ENCODE results near the gene HIVEP3. TPM values are rescaled to one million over a fixed set of nuclear protein-coding genes. Genes with fewer than 3 reads are reported as not detected.
"Not testable (repeated sequence)": the region's sequence is repeated elsewhere in the genome, so short reads cannot be mapped to it uniquely, and the experiment has no call there.

Gene HIVEP3
- total RNA-seq, 2 donors from 2014 or later = 2.3 to 12.8 TPM

DNA sequence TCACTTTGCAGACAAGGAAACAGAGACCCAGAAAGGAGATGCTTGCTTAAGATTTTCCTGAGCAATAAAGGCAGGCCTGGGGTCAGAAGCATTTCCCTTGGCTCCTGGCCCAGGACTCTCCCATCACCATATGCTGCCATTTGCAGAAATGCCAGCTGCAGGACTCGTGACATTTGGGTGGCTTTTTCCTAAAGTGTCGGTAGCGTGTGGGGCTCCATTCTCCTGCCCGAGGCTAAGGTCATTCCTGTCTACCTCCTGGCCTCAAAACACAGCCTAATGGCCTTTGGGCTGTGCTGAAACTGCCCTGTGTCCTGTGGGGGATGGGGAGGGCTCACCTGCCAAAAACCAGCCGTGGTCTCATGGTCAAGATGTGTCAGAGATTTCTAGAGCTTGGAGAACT lies 218.1 kb downstream of the HIVEP3 start:
- DNase-seq (ENCODE audit: low spot score) (no peak), ATAC-seq (ENCODE audit: insufficient number of reproducible peaks, low FRiP score, low read depth) (no peak)
- TF ChIP-seq, protein P1, sequence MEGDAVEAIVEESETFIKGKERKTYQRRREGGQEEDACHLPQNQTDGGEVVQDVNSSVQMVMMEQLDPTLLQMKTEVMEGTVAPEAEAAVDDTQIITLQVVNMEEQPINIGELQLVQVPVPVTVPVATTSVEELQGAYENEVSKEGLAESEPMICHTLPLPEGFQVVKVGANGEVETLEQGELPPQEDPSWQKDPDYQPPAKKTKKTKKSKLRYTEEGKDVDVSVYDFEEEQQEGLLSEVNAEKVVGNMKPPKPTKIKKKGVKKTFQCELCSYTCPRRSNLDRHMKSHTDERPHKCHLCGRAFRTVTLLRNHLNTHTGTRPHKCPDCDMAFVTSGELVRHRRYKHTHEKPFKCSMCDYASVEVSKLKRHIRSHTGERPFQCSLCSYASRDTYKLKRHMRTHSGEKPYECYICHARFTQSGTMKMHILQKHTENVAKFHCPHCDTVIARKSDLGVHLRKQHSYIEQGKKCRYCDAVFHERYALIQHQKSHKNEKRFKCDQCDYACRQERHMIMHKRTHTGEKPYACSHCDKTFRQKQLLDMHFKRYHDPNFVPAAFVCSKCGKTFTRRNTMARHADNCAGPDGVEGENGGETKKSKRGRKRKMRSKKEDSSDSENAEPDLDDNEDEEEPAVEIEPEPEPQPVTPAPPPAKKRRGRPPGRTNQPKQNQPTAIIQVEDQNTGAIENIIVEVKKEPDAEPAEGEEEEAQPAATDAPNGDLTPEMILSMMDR (IDR thresholded peaks at IDR 0.05) = no peak
- no peaks in the 10 kb centered on the region for H3K4me1 ChIP-seq (ENCODE audit: control insufficient read depth in 1 of 2, low read depth in 2 of 2)
- no peaks in the 10 kb centered on the region for H3K36me3 ChIP-seq
- no peak overlapping the region for H3K27ac ChIP-seq
- H3K27me3 ChIP-seq (replicated peaks; ENCODE audit: insufficient read depth) = no peaks in the 10 kb centered on the region
- H3K4me3 ChIP-seq = no peak overlapping the region
- no peaks in the 10 kb centered on the region for H3K9me3 ChIP-seq

DNA sequence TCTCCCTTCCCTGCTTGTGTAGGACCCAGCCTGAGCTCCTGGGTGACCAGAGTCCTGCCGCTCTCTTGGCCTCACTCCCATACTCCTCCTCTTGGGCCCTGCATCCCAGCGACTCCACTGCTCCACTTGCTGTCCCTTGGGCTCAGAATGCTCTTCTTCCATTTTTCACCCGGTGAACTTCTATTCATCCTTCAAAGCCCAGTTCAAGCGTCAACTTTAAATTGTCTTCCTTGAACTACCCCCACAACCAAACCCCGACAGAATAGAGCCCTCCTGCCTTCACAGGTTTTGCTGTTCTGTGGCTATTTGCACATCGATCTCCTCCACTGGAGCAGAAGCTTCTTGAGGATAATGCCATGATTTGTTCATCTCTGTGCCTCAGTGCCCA lies 218.9 kb downstream of the HIVEP3 start:
- H3K36me3 ChIP-seq = no peaks in the 10 kb centered on the region
- H3K4me3 ChIP-seq = no peak overlapping the region
- no peaks in the 10 kb centered on the region for H3K27me3 ChIP-seq (replicated peaks; ENCODE audit: insufficient read depth)
- ATAC-seq (ENCODE audit: insufficient number of reproducible peaks, low FRiP score, low read depth) (no peak), DNase-seq (ENCODE audit: low spot score) (no peak)
- H3K9me3 ChIP-seq = no peaks in the 10 kb centered on the region
- H3K27ac ChIP-seq = no peak overlapping the region
- TF ChIP-seq, protein P1 (IDR thresholded peaks at IDR 0.05) = no peak
- H3K4me1 ChIP-seq (ENCODE audit: control insufficient read depth in 1 of 2, low read depth in 2 of 2) = no peaks in the 10 kb centered on the region

DNA sequence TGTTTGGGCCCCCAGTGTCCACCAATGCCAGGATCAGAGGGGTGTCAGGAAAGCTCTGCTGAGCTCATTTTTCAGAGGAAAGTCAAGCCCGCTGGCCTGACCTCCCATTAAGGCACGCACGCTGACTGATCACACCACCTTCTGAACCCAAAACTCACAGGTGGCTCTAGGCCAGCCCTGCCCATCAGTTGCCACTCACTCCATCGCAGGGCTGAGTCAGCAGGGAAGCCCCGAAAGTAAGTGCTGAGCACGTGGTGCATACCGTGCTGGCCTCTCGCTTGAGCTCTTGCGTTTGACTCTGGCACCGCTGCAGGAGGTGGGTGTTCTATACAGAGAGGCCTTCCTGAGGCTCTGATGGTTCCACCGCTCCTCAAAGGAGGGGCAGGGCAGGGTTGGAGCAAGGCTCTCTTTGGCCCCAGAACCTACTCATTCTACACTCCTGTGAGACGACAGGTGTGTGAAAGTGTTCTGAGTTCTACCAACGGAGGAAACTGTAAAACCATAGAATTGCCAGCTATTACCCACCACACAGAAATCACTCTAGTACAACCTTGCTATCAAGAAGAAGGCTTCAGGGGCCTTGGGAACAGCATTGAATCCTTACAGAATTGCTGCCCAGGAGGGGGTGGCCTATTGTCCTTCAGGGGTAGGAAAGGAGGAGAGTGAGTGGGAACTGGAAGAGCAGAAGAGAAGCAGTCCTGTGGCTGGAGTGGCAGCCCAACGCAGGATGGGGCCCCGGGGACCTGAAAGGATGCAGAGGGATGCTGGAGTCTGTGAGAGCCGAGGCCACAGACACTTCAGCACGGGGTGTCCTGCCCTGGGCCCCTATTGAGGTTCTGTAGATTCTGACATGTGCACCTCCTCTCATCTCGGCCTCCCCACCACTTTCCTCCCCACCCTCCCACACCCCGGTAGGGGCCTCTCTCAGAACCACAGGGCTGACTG lies 219.5 kb downstream of the HIVEP3 start:
- no peaks in the 10 kb centered on the region for H3K27me3 ChIP-seq (replicated peaks; ENCODE audit: insufficient read depth)
- no peak for DNase-seq (ENCODE audit: low spot score)
- no peaks in the 10 kb centered on the region for H3K9me3 ChIP-seq
- H3K4me3 ChIP-seq = no peak overlapping the region
- ATAC-seq (ENCODE audit: insufficient number of reproducible peaks, low FRiP score, low read depth) = no peak
- H3K36me3 ChIP-seq = no peaks in the 10 kb centered on the region
- TF ChIP-seq, protein P1 (IDR thresholded peaks at IDR 0.05) = no peak
- no peak overlapping the region for H3K27ac ChIP-seq
- no peaks in the 10 kb centered on the region for H3K4me1 ChIP-seq (ENCODE audit: control insufficient read depth in 1 of 2, low read depth in 2 of 2)

DNA sequence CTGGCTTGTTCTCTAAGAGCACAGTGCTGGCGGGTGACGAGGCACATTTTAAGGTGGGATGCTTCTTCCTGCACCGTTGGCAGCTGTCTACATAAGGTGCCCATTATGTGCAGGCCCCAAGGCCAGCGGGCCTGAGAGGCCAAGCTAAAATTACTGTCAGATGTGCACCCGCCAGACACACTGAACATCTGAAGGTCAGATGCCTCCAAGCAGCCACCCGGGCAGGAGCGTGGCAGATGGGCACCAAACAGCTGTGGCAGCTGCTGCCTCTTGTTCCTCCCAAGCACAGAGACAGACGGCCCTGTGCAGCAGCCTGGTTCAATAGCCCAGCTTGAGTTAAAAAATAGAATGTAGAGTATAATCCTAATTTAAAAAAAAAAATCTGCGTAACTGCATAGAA lies 222.3 kb downstream of the HIVEP3 start:
- DNase-seq (ENCODE audit: low spot score) = no peak
- TF ChIP-seq, protein P1 (IDR thresholded peaks at IDR 0.05) = no peak
- ATAC-seq (ENCODE audit: insufficient number of reproducible peaks, low FRiP score, low read depth) = no peak
- H3K27me3 ChIP-seq (replicated peaks; ENCODE audit: insufficient read depth) = no peaks in the 10 kb centered on the region
- no peaks in the 10 kb centered on the region for H3K4me1 ChIP-seq (ENCODE audit: control insufficient read depth in 1 of 2, low read depth in 2 of 2)
- H3K36me3 ChIP-seq = no peaks in the 10 kb centered on the region
- no peak overlapping the region for H3K27ac ChIP-seq
- H3K4me3 ChIP-seq = no peak overlapping the region
- H3K9me3 ChIP-seq = no peaks in the 10 kb centered on the region

DNA sequence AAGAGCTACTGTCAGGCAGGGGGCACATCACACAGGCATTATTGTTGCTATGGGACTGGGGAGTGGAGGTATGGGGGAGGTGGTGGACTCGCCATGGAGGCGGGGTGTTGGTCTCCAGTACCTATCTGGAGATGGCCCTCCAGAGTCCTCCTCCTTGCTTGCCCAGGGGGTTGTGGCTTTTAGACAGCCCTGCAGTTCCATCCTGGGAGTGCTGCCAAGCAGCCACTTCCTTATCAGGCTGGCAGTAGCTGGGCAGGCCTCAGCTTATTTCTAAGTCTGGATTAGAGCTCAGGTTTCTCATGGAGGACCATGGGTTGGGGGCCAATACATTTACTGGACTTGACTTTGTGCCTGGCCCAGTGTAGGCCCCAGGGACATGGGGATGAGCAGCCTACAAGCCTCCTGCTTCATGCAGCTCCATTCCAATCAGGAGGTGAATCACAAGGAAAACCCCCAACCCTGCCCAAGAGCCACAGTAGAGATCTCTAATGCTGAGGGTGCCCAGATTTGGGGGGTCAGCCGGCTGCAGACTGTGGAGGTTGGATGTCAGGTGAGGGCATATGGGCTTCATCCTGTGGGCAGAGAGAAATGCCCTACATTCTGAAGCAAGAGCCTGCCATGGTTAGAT lies 223.5 kb downstream of the HIVEP3 start:
- Histone ChIP-seq H3K4me1 (ENCODE audit: control insufficient read depth in 1 of 2, low read depth in 2 of 2) (no peaks in the 10 kb centered on the region), H3K4me3 (no peak overlapping the region), H3K36me3 (no peaks in the 10 kb centered on the region), H3K27ac (no peak overlapping the region), H3K27me3 (replicated peaks; ENCODE audit: insufficient read depth) (no peaks in the 10 kb centered on the region), H3K9me3 (no peaks in the 10 kb centered on the region)
- DNase-seq (ENCODE audit: low spot score) (no peak), ATAC-seq (ENCODE audit: insufficient number of reproducible peaks, low FRiP score, low read depth) (no peak)
- TF ChIP-seq, protein P1 (IDR thresholded peaks at IDR 0.05) = no peak

DNA sequence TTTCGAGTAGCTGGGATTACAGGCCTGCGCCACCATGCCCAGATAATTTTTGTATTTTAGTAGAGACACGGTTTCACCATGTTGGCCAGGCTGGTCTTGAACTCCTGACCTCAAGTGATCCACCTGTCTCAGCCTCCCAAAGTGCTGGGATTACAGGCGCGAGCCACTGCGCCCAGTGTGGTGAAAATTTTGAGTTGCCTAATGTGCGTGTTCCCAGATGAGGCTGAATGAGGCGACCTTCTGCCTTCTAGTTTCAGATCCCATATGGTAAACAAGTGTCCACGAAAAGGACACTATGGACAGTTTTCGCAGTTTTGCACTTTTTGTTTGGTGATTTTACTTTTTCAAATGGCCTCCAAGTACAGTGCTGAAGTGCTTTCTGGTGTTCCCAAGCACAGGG lies 226.8 kb downstream of the HIVEP3 start:
- not testable (repeated sequence) for ATAC-seq (ENCODE audit: insufficient number of reproducible peaks, low FRiP score, low read depth); H3K36me3 ChIP-seq; H3K4me3 ChIP-seq; H3K27me3 ChIP-seq (replicated peaks; ENCODE audit: insufficient read depth); DNase-seq (ENCODE audit: low spot score); H3K27ac ChIP-seq; H3K4me1 ChIP-seq (ENCODE audit: control insufficient read depth in 1 of 2, low read depth in 2 of 2); H3K9me3 ChIP-seq
